ENCODE data around the gene PRKAR2B.
"Not testable (repeated sequence)": the region's sequence is repeated elsewhere in the genome, so short reads cannot be mapped to it uniquely, and the experiment has no call there.

PRKAR2B gene

GRCh38 chr7:107118109-107118900 is 73.8 kb downstream of the PRKAR2B start:
- H3K9ac ChIP-seq (ENCODE audit: low read depth, low read length) = no peak overlapping the region
- no peak overlapping the region for H3K4me3 ChIP-seq (ENCODE audit: low read depth, low read length)
- no peaks in the 10 kb centered on the region for H3K27me3 ChIP-seq (ENCODE audit: control insufficient read depth, insufficient read depth, low read length)
- H3K36me3 ChIP-seq (ENCODE audit: control insufficient read depth, insufficient read depth, low read length) = no peaks in the 10 kb centered on the region
- H3K4me1 ChIP-seq (ENCODE audit: control insufficient read depth, insufficient read depth, low read length) = peaks cover 5% of the 10 kb centered on the region
- H3K9me3 ChIP-seq (ENCODE audit: control insufficient read depth, insufficient read depth, low read length) = no peaks in the 10 kb centered on the region

GRCh38 chr7:107119376-107120105 is 75.0 kb downstream of the PRKAR2B start:
- Histone ChIP-seq H3K9me3 (ENCODE audit: control insufficient read depth, insufficient read depth, low read length) (no peaks in the 10 kb centered on the region), H3K36me3 (ENCODE audit: control insufficient read depth, insufficient read depth, low read length) (no peaks in the 10 kb centered on the region), H3K9ac (ENCODE audit: low read depth, low read length) (no peak overlapping the region), H3K4me3 (ENCODE audit: low read depth, low read length) (no peak overlapping the region), H3K4me1 (ENCODE audit: control insufficient read depth, insufficient read depth, low read length) (peaks cover 5% of the 10 kb centered on the region), H3K27me3 (ENCODE audit: control insufficient read depth, insufficient read depth, low read length) (no peaks in the 10 kb centered on the region)

DNA sequence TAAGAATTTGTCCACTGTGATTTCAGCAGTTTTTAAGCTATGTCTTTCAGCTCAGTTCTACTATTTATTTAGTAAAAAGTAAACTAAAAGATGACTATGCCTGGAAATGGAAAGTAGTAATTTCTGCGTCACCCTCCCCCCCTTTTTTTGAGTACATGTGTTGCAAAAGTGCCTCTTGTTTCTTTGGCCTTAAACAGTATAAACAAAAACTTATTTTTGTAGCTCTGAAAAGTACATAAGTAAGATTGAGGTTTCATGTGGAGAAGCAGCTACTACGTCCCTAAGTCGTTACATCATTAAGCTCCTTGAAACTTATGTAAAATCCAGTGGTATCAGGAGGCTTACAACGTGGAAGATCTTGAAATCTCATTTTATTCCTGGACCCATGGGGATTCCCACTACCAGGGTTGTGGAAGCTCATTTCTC is 78.0 kb downstream of the PRKAR2B start:
- peaks cover 5% of the 10 kb centered on the region for H3K4me1 ChIP-seq (ENCODE audit: control insufficient read depth, insufficient read depth, low read length)
- H3K4me3 ChIP-seq (ENCODE audit: low read depth, low read length) = no peak overlapping the region
- H3K9ac ChIP-seq (ENCODE audit: low read depth, low read length) = no peak overlapping the region
- no peaks in the 10 kb centered on the region for H3K36me3 ChIP-seq (ENCODE audit: control insufficient read depth, insufficient read depth, low read length)
- H3K9me3 ChIP-seq (ENCODE audit: control insufficient read depth, insufficient read depth, low read length) = no peaks in the 10 kb centered on the region
- H3K27me3 ChIP-seq (ENCODE audit: control insufficient read depth, insufficient read depth, low read length) = no peaks in the 10 kb centered on the region

DNA sequence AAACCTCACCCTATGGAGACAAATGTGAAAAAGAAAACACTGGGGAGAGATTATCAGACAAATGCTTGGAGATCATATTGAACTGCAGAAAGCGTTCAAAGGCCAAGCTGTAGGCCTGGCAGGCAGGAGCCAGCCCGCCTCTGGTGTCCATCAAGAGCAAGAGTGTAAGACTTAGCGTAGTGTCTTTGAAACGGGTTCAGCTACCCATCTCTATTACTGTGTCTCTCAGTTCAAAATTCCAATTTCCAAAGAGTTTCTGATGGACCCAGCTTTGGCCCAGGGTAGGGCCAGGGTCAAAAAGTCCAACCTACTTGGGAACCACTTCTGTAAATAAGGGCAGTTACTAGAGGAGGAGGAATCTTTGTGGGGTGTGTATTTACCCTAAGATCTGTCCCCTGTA is 78.9 kb downstream of the PRKAR2B start:
- H3K27me3 ChIP-seq (ENCODE audit: control insufficient read depth, insufficient read depth, low read length) = no peaks in the 10 kb centered on the region
- no peaks in the 10 kb centered on the region for H3K9me3 ChIP-seq (ENCODE audit: control insufficient read depth, insufficient read depth, low read length)
- no peaks in the 10 kb centered on the region for H3K36me3 ChIP-seq (ENCODE audit: control insufficient read depth, insufficient read depth, low read length)
- H3K4me1 ChIP-seq (ENCODE audit: control insufficient read depth, insufficient read depth, low read length) = peaks cover 4% of the 10 kb centered on the region
- no peak overlapping the region for H3K4me3 ChIP-seq (ENCODE audit: low read depth, low read length)
- H3K9ac ChIP-seq (ENCODE audit: low read depth, low read length) = no peak overlapping the region

DNA sequence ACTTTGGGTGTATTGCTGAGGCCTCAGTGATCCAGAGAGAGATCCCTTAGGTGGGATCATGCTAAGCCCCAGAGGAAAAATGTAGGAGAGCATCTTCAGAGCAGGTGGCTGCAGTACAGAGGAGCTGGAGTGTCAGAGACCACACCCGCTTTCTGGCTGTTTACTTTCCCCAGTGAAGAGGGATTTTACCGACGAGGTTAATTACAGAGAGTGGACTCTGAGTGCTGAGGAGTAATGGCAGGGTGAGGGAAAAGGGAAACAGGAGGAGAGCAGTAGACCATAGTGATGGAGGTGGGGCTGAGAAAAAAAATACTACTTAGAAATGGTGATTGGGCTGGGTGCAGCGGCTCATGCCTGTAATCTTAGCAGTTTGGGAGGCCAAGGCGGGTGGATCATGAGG is 81.0 kb downstream of the PRKAR2B start:
- H3K4me3 ChIP-seq (ENCODE audit: low read depth, low read length) = no peak overlapping the region
- H3K36me3 ChIP-seq (ENCODE audit: control insufficient read depth, insufficient read depth, low read length) = no peaks in the 10 kb centered on the region
- no peaks in the 10 kb centered on the region for H3K27me3 ChIP-seq (ENCODE audit: control insufficient read depth, insufficient read depth, low read length)
- H3K9me3 ChIP-seq (ENCODE audit: control insufficient read depth, insufficient read depth, low read length) = no peaks in the 10 kb centered on the region
- no peaks in the 10 kb centered on the region for H3K4me1 ChIP-seq (ENCODE audit: control insufficient read depth, insufficient read depth, low read length)
- no peak overlapping the region for H3K9ac ChIP-seq (ENCODE audit: low read depth, low read length)

- Histone ChIP-seq H3K36me3 (ENCODE audit: control insufficient read depth, insufficient read depth, low read length) (no peaks in the 10 kb centered on the region), H3K9me3 (ENCODE audit: control insufficient read depth, insufficient read depth, low read length) (no peaks in the 10 kb centered on the region), H3K9ac (ENCODE audit: low read depth, low read length) (no peak overlapping the region), H3K4me3 (ENCODE audit: low read depth, low read length) (no peak overlapping the region), H3K27me3 (ENCODE audit: control insufficient read depth, insufficient read depth, low read length) (no peaks in the 10 kb centered on the region), H3K4me1 (ENCODE audit: control insufficient read depth, insufficient read depth, low read length) (peaks cover 7% of the 10 kb centered on the region)
Observed at GRCh38 chr7:107128217-107128616, 83.7 kb downstream of the PRKAR2B start.

DNA sequence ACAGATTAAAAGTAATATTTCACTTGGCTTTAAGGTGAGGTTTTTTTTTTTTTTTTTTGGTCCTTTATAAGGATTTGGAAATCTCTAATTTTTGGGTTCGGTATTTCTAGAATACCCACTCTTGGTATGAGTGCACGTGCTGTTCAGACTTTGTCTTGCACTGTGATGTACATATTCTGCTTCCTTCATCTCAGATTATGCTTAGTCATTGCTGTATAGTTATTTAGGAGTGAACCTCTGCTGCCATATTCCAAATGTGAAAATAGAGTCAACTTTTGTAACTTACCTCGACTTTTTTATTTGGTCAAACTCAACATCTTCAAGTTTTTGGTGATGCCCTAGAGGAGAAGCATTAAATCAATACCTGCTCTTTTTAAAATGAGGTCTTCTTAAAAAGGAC is 84.2 kb downstream of the PRKAR2B start:
- peaks cover 7% of the 10 kb centered on the region for H3K4me1 ChIP-seq (ENCODE audit: control insufficient read depth, insufficient read depth, low read length)
- no peaks in the 10 kb centered on the region for H3K36me3 ChIP-seq (ENCODE audit: control insufficient read depth, insufficient read depth, low read length)
- H3K9me3 ChIP-seq (ENCODE audit: control insufficient read depth, insufficient read depth, low read length) = no peaks in the 10 kb centered on the region
- no peak overlapping the region for H3K4me3 ChIP-seq (ENCODE audit: low read depth, low read length)
- H3K27me3 ChIP-seq (ENCODE audit: control insufficient read depth, insufficient read depth, low read length) = no peaks in the 10 kb centered on the region
- H3K9ac ChIP-seq (ENCODE audit: low read depth, low read length) = no peak overlapping the region

DNA sequence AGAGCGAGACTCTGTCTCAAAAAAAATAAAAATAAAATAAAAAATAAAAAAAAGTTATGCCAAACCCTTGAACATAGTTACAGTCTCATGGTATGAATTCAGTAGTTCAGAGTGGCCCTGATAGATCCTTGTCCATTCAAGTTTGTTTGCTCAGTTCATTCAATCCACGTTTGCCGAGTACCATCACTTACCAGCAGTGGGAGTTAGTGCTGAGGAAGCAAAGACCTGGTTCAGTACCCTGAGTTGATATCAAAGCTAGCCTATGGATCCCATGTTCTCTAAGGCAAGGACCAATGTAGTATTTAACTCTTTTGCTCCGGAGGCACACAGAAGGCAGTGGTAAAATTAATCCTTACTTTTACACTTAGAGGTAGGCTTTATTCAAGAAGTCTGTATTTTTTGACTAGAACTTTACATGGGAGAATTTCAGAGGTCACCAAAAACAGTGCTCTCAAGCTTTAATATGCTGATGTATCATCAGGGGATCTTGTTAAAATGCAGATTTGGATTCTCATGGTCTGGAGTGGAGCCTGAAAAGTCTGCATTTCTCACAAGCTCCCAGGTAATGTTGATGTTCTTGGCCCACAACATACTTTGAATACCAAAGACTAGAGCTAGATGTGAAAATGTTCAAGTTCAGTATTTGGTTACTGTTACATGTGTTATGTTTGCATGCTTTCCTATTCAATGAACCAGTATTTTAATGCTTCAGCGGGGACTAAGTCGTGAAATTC is 86.1 kb downstream of the PRKAR2B start:
- Histone ChIP-seq H3K36me3 (ENCODE audit: control insufficient read depth, insufficient read depth, low read length) (no peaks in the 10 kb centered on the region), H3K9ac (ENCODE audit: low read depth, low read length) (no peak overlapping the region), H3K27me3 (ENCODE audit: control insufficient read depth, insufficient read depth, low read length) (no peaks in the 10 kb centered on the region), H3K4me3 (ENCODE audit: low read depth, low read length) (no peak overlapping the region), H3K9me3 (ENCODE audit: control insufficient read depth, insufficient read depth, low read length) (no peaks in the 10 kb centered on the region), H3K4me1 (ENCODE audit: control insufficient read depth, insufficient read depth, low read length) (peaks cover 7% of the 10 kb centered on the region)

DNA sequence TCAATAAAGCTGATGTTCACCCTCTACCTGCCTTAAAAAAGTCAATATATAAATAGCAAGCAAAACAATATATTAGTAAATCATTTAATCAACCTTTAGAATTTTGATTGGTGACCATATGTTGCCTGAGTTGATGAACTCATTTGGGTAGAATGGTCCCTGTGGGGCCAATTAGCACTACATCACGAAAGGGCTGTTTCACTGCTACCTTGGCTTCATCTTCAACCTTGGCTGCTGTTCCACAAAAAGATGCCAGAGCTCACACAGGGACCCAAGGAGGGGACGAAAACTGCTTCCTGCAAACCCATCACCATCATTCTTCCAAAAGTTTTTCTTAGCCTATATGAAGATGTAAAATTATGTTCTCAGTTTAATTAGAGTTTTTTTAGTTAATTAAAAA is 88.9 kb downstream of the PRKAR2B start:
- Histone ChIP-seq H3K4me1 (ENCODE audit: control insufficient read depth, insufficient read depth, low read length) (peaks cover 7% of the 10 kb centered on the region), H3K36me3 (ENCODE audit: control insufficient read depth, insufficient read depth, low read length) (no peaks in the 10 kb centered on the region), H3K9me3 (ENCODE audit: control insufficient read depth, insufficient read depth, low read length) (no peaks in the 10 kb centered on the region), H3K27me3 (ENCODE audit: control insufficient read depth, insufficient read depth, low read length) (no peaks in the 10 kb centered on the region), H3K9ac (ENCODE audit: low read depth, low read length) (no peak overlapping the region), H3K4me3 (ENCODE audit: low read depth, low read length) (no peak overlapping the region)

- Histone ChIP-seq H3K9ac (ENCODE audit: low read depth, low read length) (no peak overlapping the region), H3K36me3 (ENCODE audit: control insufficient read depth, insufficient read depth, low read length) (no peaks in the 10 kb centered on the region), H3K27me3 (ENCODE audit: control insufficient read depth, insufficient read depth, low read length) (no peaks in the 10 kb centered on the region), H3K4me3 (ENCODE audit: low read depth, low read length) (no peak overlapping the region), H3K9me3 (ENCODE audit: control insufficient read depth, insufficient read depth, low read length) (no peaks in the 10 kb centered on the region), H3K4me1 (ENCODE audit: control insufficient read depth, insufficient read depth, low read length) (no peaks in the 10 kb centered on the region)
Observed at GRCh38 chr7:107138696-107139420, 94.4 kb downstream of the PRKAR2B start.

- H3K27me3 ChIP-seq (ENCODE audit: control insufficient read depth, insufficient read depth, low read length); H3K9ac ChIP-seq (ENCODE audit: low read depth, low read length); H3K4me1 ChIP-seq (ENCODE audit: control insufficient read depth, insufficient read depth, low read length); H3K9me3 ChIP-seq (ENCODE audit: control insufficient read depth, insufficient read depth, low read length); H3K36me3 ChIP-seq (ENCODE audit: control insufficient read depth, insufficient read depth, low read length); H3K4me3 ChIP-seq (ENCODE audit: low read depth, low read length): not testable (repeated sequence)
Observed at GRCh38 chr7:107143875-107144274, 99.4 kb downstream of the PRKAR2B start.

All from iPS-15b (cell line).